ENCODE data around the gene RBBP4.
"Not testable (repeated sequence)": the region's sequence is repeated elsewhere in the genome, so short reads cannot be mapped to it uniquely, and the experiment has no call there.

RBBP4 gene

DNA sequence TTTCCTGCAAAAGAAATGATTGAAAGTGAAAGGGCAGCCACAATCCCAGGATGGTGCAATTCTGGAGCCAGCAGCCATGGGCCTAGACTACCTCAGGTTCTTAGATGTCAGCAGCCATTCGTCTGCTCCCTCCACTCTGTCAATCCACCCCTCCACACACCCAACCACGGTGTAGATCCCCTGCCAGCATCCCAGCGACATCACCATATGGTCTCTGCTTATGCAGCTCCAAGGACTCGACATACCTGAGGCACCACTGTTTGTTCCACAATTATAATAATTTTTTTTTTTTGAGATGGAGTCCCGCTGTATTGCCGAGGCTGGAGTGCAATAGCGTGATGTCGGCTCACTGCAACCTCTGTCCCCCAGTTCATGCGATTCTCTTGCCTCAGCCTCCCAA lies 45.0 kb downstream of the RBBP4 start:
- DNase-seq, result no peak

DNA sequence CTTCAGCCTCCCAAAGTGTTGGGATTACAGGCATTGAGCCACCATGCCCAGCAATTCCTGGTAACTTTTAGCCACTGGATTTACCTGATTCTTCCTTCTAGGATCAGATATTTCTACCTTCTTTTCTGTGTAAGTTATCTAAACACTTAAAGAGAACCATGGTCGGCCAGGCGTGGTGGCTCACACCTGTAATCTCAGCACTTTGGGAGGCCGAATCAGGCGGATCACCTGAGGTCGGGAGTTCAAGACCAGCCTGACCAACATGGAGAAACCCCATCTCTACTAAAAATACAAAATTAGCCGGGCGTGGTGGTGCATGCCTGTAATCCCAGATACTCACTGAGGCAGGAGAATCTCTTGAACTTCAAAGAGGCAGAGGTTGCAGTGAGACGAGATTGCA lies 46.0 kb downstream of the RBBP4 start:
- not testable (repeated sequence) for DNase-seq

DNA sequence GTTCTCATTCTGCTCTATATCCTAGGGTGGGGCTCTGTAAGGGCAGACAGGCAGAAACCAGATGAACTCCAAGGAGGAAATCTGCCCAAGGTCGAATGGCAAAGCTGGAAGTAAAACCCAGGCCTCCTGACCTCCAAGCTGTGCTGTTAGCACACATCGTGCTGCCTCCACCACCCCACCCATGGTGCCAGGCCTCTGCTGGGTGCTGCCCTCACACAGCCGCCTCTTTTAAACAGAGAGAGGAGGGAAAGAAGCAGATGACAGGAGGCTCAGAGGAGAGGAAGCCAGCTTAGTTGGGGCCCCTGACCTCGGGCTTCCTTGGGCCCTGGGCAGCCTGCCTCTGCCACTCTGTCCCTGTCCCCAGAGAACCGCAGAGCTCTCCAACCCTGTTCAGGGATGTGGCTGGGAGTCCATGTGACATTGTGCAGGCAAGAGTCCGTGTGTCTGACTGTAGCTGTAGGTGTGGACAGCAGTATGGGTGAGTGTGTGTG lies 50.5 kb downstream of the RBBP4 start:
- no peak for DNase-seq

DNA sequence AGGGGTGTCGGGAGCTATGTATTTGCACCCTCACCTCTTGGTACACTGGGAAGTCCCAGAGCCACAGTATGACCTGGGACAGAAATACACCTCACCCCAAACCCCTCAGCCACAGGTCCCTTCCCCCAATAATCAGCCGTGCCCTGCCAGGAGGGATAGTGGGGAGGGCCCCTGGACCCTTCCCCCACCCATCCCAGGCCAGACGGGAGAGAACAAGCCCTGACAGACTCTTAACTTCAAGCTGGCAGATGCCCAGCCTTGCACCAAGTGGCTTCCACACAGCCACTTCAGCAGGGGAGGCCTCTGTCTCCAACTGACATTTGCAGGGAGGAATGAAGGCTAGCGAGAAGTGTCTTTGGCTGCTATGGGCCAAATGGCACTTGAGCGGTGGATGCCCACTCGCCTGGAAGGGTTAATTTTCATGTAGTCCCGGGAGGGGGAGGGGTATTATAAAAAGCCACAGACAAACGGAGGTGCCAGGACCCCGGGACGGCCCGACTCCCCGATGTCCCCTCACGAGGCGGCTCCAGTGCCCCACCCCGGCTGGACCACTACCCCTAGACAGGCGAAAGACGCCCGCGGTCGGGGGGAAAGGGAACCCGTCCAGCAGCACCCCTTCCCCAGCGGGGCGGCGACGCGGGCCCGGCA lies 51.1 kb downstream of the RBBP4 start:
- no peak for DNase-seq

DNA sequence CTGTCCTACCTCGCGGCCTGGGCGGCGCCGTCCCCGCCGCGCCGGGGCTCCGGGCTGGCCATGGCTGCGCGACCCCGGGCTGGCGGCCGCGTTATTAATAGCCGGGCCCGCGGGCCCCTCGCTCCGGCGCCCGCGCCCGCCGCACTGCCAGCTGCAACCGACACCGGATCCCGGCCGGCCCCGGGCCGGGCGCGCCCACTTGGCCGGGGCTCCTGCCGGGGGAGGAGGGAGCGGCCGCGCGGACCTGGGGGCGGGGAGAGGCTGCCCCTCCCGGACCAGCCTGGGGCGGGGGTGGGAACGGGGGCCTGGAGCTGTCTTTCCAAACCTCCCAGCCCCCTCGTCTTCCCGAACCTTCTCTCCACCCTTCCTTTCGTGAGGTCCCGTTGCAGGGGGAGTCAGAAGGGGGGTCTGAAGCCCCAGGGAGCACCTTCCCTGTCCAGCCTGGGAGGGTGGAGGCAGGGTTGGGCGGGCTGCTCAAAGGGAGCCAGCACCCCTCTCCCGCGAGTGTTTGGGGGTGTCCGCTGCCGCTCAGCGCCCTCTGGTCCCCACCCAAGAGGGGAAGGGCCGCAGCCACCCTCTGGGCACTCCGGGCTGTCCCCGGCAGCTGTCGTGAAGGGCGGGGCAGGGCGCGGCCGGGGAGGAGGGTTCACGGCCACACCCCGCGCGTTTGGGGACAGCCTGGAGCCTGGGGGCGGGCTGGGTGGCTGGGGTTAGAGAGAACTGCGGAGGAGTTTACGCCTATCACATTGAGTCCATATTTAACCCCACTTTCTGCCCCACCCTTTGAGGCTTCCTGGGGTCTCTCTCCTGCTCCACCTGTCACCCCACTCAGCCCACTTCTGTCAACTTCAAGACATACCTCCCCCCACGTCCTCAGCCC lies 51.8 kb downstream of the RBBP4 start, which contains the start of gene SYNC:
SYNC (minus strand) TSS at position 172 of the 880 bp plus-strand sequence; CDS start at position 62, 110 bp downstream.
- no peak for DNase-seq

DNA sequence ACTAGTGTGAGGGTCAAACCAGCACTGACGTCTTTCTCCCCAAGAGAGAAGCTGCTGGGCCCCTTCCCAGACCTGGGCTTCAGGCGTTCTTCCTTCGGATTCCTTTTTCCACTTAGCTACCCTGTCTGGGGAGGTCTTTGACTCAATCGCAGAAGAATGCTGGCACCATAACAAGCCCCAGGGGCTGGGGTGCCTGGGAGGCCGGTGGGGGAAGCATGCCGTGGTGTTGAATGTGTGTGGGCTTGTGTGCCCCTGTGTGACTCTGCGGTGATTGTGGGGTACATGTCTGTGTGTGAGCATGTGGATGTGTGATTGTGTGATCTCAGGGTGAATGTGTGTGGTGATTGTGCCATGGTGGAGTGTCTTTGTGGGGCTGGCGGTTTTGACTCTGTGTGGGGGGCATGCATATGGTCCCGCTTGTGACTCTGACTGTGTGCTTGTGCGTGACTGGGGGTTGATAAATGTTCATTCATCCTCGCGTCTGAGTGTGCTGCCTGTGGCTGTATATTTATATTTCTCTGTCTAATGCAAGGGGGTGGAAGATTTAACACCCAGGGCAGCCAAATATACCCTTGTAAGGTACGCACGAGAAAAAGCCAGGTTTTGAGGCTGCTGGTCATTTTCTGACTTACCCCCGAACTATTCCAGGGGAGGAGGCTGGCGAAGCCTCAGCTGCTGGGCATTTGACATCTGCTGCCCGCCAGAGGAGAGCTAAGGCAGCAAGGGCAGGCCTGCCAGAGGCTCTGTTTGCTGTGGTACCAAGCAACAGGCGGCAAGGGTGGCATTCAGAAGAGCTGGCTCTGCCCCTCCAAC lies 52.7 kb downstream of the RBBP4 start:
- no peak for DNase-seq

DNA sequence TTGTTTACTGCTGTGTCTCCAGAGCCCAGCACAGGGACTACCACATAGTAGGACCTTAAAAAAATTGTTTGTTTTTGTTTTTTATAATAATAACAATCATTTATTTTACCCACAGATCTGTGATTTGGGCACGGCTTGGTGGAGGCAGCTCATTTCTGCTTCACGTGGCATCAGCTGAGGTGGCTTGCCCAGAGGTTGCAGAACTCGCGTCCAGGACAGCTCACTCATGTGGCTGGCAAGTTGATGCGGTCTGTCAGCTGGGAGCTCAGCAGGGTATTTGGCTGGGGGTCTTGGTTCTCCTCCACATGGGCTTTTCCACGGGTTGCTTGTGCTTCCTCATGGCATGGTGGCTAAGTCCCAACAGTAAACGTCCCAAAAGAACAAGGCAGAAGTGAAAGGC lies 54.5 kb downstream of the RBBP4 start:
- DNase-seq, result no peak

DNA sequence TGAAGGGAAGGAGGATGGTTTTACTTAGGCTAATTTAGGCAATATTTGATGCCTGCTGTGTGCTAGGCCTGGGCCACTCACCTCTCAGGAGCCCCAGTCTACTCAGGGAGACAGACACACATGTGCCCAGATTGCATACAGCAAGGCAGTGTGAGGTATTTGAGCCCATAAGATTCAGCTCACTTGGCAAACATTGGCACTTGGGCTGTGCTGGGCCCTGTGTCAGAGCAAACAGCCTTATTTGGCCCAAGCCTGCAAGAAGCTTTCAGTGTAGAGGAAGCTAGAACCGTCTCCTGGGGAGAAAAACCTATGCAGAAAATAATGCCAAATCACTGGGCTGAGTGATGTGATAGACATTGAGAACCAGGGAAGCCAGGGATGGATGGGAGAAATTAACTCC lies 55.5 kb downstream of the RBBP4 start:
- no peak for DNase-seq

DNA sequence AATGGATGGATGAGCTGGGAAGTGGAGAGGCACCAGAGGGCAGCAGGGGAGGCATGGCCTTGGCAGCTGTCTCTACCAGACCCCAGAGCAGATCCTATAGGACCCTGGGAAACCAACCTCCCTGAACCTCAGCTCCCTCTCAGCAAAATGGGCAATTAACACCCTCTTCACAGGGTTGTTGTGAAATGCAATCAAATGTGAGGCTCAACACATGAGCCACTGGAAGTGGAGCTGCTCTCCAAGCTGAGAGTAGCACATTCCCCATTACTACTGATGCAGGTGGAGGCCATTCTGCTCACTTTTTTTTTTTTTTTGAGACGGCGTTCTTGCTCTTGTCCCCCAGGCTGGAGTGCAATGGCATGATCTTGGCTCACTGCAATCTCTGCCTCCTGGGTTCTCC lies 58.1 kb downstream of the RBBP4 start:
- no peak for DNase-seq

DNA sequence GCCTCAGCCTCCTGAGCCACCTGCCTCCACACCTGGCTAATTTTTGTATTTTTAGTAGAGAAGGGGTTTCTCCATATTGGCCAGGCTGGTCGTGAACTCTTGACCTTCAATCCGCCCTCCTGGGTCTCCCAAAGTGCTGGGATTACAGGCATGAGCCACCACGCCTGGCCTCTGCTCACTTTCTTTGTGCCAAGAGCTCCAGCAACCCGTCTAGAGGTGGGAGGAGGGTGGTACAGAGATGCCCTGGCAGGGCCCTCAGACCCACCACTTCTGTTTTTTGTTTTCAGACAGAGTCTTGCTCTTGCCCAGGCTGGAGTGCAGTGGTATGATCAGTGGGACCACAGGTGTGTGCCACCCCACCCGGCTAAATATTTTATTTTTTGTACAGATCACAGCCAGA lies 58.5 kb downstream of the RBBP4 start:
- no peak for DNase-seq

DNA sequence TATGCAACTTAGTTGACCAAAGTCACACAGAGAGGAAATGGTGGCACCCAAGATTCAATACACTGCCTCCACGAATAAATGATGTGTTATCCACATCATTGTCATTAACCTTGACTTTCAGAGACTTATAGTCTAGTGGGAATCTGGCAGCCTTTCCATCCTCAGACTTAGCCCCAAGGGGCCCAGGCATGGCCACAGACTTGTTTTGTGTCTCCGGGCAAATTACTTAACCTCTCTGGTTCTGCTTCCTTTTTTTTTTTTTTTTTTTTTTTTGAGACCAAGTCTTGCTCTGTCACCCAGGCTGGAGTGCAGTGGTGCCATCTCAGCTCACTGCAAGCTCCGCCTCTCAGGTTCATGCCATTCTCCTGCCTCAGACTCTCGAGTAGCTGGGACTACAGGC lies 60.2 kb downstream of the RBBP4 start:
- not testable (repeated sequence) for DNase-seq

DNA sequence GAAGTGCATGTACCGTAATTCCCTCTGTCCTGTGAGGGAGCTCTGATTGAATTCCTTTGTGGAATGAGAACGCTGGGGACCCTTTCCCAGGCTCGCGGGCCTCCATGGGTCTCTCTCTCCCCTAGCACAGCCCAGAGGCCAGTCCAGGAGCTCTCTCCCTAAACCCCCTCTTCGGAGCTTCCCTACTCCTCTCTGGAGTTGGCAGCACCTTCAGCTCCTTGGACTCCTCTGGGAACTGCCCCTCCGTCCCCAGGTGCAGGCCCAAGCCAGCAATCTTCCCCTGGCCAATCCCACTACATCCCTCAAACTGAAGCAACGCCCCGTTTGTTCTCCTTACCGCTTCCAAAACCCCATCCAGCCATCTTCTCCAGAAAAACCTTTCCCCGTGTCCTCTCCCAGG lies 62.1 kb downstream of the RBBP4 start:
- DNase-seq, result no peak

DNA sequence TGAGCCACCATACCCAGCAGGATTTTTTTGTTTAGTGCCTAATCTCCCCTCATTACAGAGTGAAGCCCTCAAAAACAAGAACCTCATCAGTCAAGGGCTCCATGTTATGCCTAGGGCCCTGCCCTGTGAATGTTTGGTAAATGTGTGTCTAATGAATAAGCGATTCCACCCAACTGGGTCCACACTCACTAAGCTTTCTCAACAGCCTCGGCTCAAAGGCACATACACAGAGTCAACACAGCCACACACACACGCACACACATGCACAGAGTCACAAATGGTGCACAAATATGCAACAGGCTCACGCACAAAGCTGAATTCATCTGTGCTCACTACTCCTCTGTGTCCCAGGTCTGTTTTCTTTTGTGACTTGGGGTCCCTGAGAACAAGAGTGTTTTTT lies 63.3 kb downstream of the RBBP4 start:
- no peak for DNase-seq

DNA sequence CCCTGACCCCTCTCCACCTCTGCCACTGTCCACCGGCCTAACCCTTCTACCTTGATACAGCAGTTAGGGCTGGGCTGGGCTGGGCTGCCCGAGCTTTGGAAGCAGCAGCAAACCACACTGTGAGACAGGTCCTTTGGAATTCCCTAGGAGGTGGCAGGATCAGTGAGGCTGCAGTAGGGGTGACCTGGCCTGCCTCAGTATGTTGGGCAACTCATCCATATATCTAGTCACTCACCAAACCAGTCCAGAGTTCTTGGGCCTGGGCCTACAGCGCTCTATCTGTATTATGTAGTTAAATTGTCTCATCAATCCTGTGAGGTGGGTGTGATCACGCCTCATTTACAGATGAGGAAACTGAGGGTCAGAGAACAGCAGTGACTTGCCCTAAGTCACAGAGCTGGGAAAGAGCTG lies 64.9 kb downstream of the RBBP4 start:
- DNase-seq, result no peak

DNA sequence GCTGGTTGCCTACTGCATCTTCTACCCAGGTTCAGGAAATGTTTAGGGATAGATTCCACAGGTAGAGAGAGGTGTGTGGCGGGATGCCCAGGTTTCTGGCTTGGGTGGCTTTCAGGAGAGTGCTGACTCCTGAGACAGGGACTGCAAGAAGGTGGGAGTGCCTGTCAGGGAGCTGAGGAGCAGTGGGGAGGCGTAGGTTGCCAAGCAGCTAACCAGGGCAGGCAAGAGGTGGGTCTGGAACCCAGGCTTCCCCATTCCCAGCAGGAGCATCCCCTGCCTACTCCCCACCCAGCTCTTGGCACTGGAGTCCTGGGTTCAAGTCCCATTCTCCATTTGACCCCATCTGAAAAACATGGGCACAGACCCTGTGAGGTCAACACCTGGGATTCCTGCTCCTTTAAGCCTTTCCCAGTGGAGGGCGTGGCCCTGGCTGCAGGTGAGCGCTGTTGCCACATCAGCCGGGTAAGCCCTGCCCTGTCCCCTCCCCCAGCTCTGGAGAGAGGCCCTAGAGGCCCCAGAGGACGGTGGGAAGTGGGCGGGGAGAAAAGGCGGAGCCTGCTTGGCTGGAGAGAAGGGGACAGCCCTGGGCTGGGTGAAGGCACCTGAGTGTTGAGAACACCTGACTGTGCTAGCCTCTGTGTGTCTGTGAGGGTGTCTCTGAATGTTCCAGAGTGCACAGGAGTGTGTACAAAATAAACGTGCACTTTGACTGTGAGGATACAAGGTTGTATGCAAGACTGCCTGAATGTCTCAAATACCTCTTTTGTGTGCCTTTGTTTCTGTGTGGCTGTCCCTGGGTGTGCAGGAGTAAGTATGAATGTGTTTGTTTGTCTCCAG lies 65.5 kb downstream of the RBBP4 start:
- peak; percentile 53 for DNase-seq

DNA sequence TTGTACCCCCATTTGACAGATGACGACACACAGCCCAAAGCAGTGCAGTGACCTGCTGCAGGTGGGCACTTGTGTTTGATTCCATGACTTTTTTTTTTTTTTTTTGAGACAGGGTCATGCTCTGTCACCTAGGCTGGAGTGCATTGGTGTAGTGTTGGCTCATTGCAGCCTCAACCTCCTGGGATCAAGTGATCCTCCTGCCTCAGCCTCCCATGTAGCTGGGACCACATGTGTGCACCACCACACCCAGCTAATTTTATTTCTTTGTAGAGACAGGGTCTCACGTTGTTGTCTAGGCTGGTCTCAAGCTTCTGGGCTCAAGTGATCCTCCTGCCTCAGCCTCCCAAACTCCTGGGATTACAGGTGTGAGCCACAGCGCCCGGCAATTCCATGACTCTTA lies 66.5 kb downstream of the RBBP4 start:
- no peak for DNase-seq

DNA sequence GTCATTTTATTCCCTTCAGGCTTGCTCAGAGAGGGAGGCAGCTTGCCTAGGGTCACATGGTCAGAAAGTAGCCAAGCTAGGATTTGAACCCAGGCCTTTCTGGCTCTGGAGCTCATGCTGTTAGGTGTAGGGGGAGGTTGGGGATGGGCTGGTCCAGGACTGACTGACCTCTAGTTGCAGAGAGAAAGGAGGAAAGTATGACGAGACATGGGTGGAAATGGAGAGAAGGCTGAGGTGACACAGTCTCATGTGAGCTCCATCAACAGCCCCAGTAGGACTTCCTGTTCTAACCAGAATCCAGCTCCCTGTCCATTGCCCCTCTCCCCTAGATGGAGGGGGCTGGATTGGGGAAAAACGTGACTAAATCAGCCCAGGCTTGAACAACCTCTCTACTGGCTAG lies 67.0 kb downstream of the RBBP4 start:
- DNase-seq, result no peak

DNA sequence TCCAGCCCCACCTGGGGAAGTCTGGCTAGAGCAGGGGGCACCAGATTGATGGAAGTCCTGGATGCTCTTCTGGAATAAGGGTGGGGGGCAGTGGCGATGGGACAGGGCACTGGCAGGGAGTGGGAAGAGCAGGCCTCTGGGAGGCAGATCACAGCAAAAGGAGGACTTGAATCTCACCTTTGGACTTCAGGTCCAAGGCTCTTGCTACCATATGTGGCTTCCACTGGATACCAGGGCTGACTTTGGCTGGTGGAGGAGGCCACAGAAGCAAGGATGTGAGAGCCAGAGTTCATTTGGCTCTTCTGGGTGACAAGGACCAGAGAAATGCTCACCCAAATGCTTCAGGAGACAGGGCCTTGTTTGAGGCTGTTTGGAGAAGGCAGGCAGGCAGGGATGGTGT lies 67.5 kb downstream of the RBBP4 start:
- DNase-seq, result no peak

DNA sequence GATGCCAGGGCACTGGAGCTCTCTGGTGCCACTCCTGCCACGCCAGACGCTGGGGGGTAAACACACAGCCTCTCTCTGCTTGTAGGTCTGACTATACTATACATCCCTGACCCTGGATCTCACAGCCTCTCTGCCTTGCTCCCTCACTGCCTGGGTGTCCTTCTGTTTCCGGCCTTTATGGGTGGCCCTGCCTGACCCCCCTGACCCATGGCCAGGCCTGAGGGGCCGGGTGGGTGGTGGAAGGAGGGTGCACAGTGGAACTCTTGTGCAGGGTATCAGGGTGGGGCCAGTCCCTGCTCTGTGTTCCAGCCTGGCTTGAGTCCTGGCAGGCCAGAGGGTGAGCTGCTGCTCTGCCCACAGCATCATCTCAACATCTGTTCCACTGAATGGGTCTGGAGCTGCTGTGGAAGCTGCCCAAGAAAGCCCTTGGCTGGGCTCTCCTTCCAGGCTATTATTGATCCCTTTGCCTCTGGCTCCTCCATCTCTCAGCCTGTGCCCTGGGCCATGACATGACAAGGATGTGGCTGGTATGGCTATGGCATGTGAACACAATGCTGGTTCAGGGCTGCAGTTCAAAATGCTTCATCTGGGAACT lies 68.8 kb downstream of the RBBP4 start:
- DNase-seq, result no peak

DNA sequence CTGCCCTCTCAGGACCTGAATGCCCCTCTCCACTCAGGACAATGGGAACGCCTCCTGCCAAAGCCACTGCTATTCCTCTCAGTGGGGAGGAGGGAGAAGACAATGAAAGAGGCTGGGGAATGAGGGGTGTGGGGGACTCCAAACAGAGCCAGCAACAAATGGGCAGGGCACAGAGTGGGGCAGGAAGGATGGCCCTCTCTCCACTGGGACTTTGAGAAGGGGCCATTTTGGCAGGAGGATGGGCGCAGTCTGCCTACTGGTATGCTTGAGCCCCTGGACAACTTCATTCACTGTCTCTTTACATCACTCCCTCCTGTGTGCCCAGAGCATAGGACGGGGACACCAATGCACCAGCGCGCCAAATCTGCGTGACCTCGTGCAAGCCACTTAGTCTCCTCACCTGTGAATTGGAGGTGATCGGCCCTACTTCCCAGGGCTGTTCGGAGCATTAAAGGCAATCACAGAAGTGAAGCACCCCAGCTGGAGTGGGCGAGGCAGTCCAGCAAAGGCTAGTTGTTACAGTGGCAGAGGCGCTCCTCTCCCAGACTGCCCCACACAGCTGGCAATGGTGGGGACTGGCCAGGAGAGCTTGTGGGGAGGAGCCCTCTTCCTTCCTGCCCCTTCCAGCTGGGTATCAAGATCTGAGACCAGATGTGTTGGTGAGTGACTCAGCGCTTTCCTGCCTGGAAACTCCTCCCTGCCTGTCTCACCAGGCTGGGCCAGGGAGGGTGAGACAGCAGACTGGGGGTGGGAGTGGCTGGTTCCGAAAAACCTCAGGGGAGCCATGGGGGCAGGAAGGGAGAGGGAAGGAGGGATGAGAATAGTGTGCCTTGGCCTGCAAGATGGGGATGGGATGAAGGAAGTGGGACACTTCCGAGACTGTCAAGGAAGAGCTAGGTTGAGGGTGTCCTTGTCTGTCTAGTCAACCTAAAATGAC lies 73.9 kb downstream of the RBBP4 start:
- DNase-seq, result no peak

DNA sequence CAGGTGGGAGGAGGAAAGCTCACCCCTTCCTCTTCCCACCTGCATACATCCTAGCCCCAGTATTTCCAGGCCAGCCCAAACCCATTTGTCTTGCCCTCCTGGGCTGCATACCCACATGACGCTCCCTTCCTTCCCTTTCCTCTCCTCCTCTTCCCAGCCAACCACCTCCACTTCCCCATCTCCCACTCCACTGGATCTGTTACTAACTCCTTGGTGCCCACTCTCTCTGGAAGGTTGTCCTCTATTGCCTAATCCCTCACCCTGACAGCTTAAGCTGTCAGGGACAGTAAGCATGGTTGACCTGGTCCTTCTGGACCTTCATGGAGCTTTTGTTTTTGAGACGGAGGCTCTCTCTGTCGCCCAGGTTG lies 74.6 kb downstream of the RBBP4 start:
- no peak for DNase-seq
